ENCODE data around the gene IBA57.

IBA57 gene

GRCh38 chr1:228154021-228154669 lies 11.5 kb upstream of the IBA57 start:
- TF ChIP-seq ZFX (IDR thresholded peaks at IDR 0.05; ENCODE audit: borderline replicate concordance) (no peak), CTCF (IDR thresholded peaks at IDR 0.05) (no peak)
- no peak overlapping the region for H3K27ac ChIP-seq

GRCh38 chr1:228154670-228155571 lies 10.7 kb upstream of the IBA57 start:
- H3K27ac ChIP-seq = 0 out of 2 replicates have a peak overlapping the region, but pooled peaks have one; percentile 4
- TF ChIP-seq CTCF (IDR thresholded peaks at IDR 0.05) (no peak), ZFX (IDR thresholded peaks at IDR 0.05; ENCODE audit: borderline replicate concordance) (no peak)

- TF ChIP-seq CTCF (IDR thresholded peaks at IDR 0.05) (no peak), ZFX (IDR thresholded peaks at IDR 0.05; ENCODE audit: borderline replicate concordance) (no peak)
- H3K27ac ChIP-seq = no peak overlapping the region
These were observed 9.7 kb upstream of the IBA57 start for GRCh38 chr1:228155596-228156514.

- TF ChIP-seq CTCF (IDR thresholded peaks at IDR 0.05) = no peak
- TF ChIP-seq ZFX (IDR thresholded peaks at IDR 0.05; ENCODE audit: borderline replicate concordance) = no peak
- no peak overlapping the region for H3K27ac ChIP-seq
These were observed 9.1 kb upstream of the IBA57 start for GRCh38 chr1:228156515-228156881.

GRCh38 chr1:228156941-228157728 lies 8.5 kb upstream of the IBA57 start:
- TF ChIP-seq ZFX (IDR thresholded peaks at IDR 0.05; ENCODE audit: borderline replicate concordance) (no peak), CTCF (IDR thresholded peaks at IDR 0.05) (no peak)
- no peak overlapping the region for H3K27ac ChIP-seq

GRCh38 chr1:228157729-228158126 lies 7.9 kb upstream of the IBA57 start:
- TF ChIP-seq CTCF (IDR thresholded peaks at IDR 0.05) (no peak), ZFX (IDR thresholded peaks at IDR 0.05; ENCODE audit: borderline replicate concordance) (no peak)
- no peak overlapping the region for H3K27ac ChIP-seq

All from 22Rv1 (cell line).